BLaER1 treated with 17β-estradiol and CSF1 and Interleukin-3, amounts not matched to agents 10 nM and 100 nM (cell line): ENCODE measurements around the gene GNAI3.
A peak's percentile ranks its signal among the peaks of the same experiment; 100 is the strongest.
"Not testable (repeated sequence)": the region's sequence is repeated elsewhere in the genome, so short reads cannot be mapped to it uniquely, and the experiment has no call there.

Source experiments
- H3K27ac ChIP-seq, 11 experiments: shearing (Covaris generic); formaldehyde crosslinking; 2 replicates each; pipeline ENCODE4 v1.8.1; 2022
- H3K27me3 ChIP-seq, 11 experiments: shearing (Covaris generic); formaldehyde crosslinking; 2 replicates each; pipeline ENCODE4 v1.8.1; 2022
- H3K36me3 ChIP-seq, 11 experiments: shearing (Covaris generic); formaldehyde crosslinking; 2 replicates each; pipeline ENCODE4 v1.8.1; 2022
- H3K4me1 ChIP-seq, 10 experiments: shearing (Covaris generic); formaldehyde crosslinking; 2 replicates each; pipeline ENCODE4 v1.8.1; 2022
- H3K4me2 ChIP-seq, 11 experiments: shearing (Covaris generic); formaldehyde crosslinking; 2 replicates each; pipeline ENCODE4 v1.8.1; 2022
- H3K4me3 ChIP-seq, 10 experiments: shearing (Covaris generic); formaldehyde crosslinking; 2 replicates each; pipeline ENCODE4 v1.8.1; 2022
- H3K9ac ChIP-seq, 11 experiments: shearing (Covaris generic); formaldehyde crosslinking; 2 replicates each; pipeline ENCODE4 v1.8.1; 2022
- H3K9me3 ChIP-seq, 11 experiments: shearing (Covaris generic); formaldehyde crosslinking; replicated peaks in 1 of 11; 2 replicates each; pipeline ENCODE4 v1.8.1; 2022
- H4K20me1 ChIP-seq, 11 experiments: shearing (Covaris generic); formaldehyde crosslinking; 2 replicates each; pipeline ENCODE4 v1.8.1; 2022
- Cebpa-rat ChIP-seq, 11 experiments: shearing (Covaris generic); IDR thresholded peaks; 2 replicates each; pipeline ENCODE4 v1.8.1; 2022

The GNAI3 gene

GRCh38 chr1:109657395-109657794 lies 109.0 kb downstream of the GNAI3 start:
- Histone ChIP-seq H3K9me3 (no peaks in the 10 kb centered on the region), H3K4me1 (peaks cover 50 to 74% (median 65%) of the 10 kb centered on the region in 10 experiments), H3K36me3 (peaks cover 0 to 15% (median 0%) of the 10 kb centered on the region in 11 experiments; a peak in 3 of 22 replicates), H3K9ac (no peak overlapping the region), H3K4me2 (peak overlapping the region in 10 of 11 experiments; percentile 80 to 98 (median 94); a peak in 18 of 22 replicates), H3K4me3 (peak overlapping the region in 1 of 10 experiments; percentile 81; a peak in 1 of 20 replicates), H4K20me1 (peaks cover 0 to 5% (median 0%) of the 10 kb centered on the region in 11 experiments; a peak in 1 of 22 replicates), H3K27me3 (no peaks in the 10 kb centered on the region), H3K27ac (no peak overlapping the region)
- no peak for TF ChIP-seq Cebpa-rat (IDR thresholded peaks at IDR 0.05)

GRCh38 chr1:109657970-109658369 lies 109.6 kb downstream of the GNAI3 start:
- H4K20me1 ChIP-seq: peaks cover 0 to 5% (median 0%) of the 10 kb centered on the region in 11 experiments; a peak in 1 of 22 replicates
- TF ChIP-seq Cebpa-rat (IDR thresholded peaks at IDR 0.05): no peak
- peak overlapping the region in 4 of 11 experiments; percentile 21 to 61 (median 40); a peak in 4 of 22 replicates for H3K27ac ChIP-seq
- no peaks in the 10 kb centered on the region for H3K9me3 ChIP-seq
- no peaks in the 10 kb centered on the region for H3K27me3 ChIP-seq
- peaks cover 0 to 16% (median 0%) of the 10 kb centered on the region in 11 experiments; a peak in 3 of 22 replicates for H3K36me3 ChIP-seq
- H3K4me2 ChIP-seq: peak overlapping the region in 9 of 11 experiments; percentile 71 to 97 (median 93); a peak in 19 of 22 replicates
- H3K4me1 ChIP-seq: peaks cover 50 to 74% (median 65%) of the 10 kb centered on the region in 10 experiments
- H3K9ac ChIP-seq: no peak overlapping the region
- no peak overlapping the region for H3K4me3 ChIP-seq

- Histone ChIP-seq H3K4me2 (peak overlapping the region in 10 of 11 experiments; percentile 6 to 97 (median 86); a peak in 19 of 22 replicates), H3K4me3 (no peak overlapping the region), H3K27ac (peak overlapping the region in 7 of 11 experiments; percentile 9 to 61 (median 31); a peak in 8 of 22 replicates), H3K9ac (peak overlapping the region in 1 of 11 experiments; percentile 33; a peak in 1 of 22 replicates), H4K20me1 (peaks cover 0 to 5% (median 0%) of the 10 kb centered on the region in 11 experiments; a peak in 1 of 22 replicates), H3K9me3 (no peaks in the 10 kb centered on the region), H3K27me3 (no peaks in the 10 kb centered on the region), H3K36me3 (peaks cover 0 to 16% (median 0%) of the 10 kb centered on the region in 11 experiments; a peak in 3 of 22 replicates), H3K4me1 (peaks cover 50 to 78% (median 68%) of the 10 kb centered on the region in 10 experiments)
- TF ChIP-seq Cebpa-rat (IDR thresholded peaks at IDR 0.05): no peak
Measured at GRCh38 chr1:109658533-109659042, 110.2 kb downstream of the GNAI3 start.

GRCh38 chr1:109659145-109659544 lies 110.7 kb downstream of the GNAI3 start:
- H3K9me3 ChIP-seq: no peaks in the 10 kb centered on the region
- peak overlapping the region; percentile 60 to 97 (median 83) for H3K4me2 ChIP-seq
- H3K27me3 ChIP-seq: no peaks in the 10 kb centered on the region
- no peak for TF ChIP-seq Cebpa-rat (IDR thresholded peaks at IDR 0.05)
- H3K4me3 ChIP-seq: no peak overlapping the region
- peak overlapping the region in 7 of 11 experiments; percentile 29 to 63 (median 53); a peak in 13 of 22 replicates for H3K27ac ChIP-seq
- peaks cover 50 to 82% (median 70%) of the 10 kb centered on the region in 10 experiments for H3K4me1 ChIP-seq
- peaks cover 0 to 16% (median 0%) of the 10 kb centered on the region in 11 experiments; a peak in 3 of 22 replicates for H3K36me3 ChIP-seq
- peaks cover 0 to 5% (median 0%) of the 10 kb centered on the region in 11 experiments; a peak in 1 of 22 replicates for H4K20me1 ChIP-seq
- peak overlapping the region in 7 of 11 experiments; percentile 2 to 50 (median 37); a peak in 7 of 22 replicates for H3K9ac ChIP-seq

- Histone ChIP-seq H3K27ac (peak overlapping the region in 7 of 11 experiments; percentile 29 to 63 (median 53); a peak in 11 of 22 replicates), H4K20me1 (peaks cover 0 to 5% (median 0%) of the 10 kb centered on the region in 11 experiments; a peak in 1 of 22 replicates), H3K4me1 (peaks cover 41 to 73% (median 66%) of the 10 kb centered on the region in 10 experiments), H3K27me3 (no peaks in the 10 kb centered on the region), H3K4me2 (peak overlapping the region; percentile 60 to 97 (median 83)), H3K9ac (peak overlapping the region in 5 of 11 experiments; percentile 22 to 50 (median 40); a peak in 6 of 22 replicates), H3K36me3 (peaks cover 0 to 16% (median 0%) of the 10 kb centered on the region in 11 experiments; a peak in 3 of 22 replicates), H3K4me3 (peak overlapping the region in 2 of 10 experiments; percentile 0 to 39; a peak in 3 of 20 replicates), H3K9me3 (no peaks in the 10 kb centered on the region)
- TF ChIP-seq Cebpa-rat (IDR thresholded peaks at IDR 0.05): peak in 2 of 11 experiments; percentile 5 to 19; a peak in 1 of 22 replicates
Measured at GRCh38 chr1:109659997-109660690, 111.7 kb downstream of the GNAI3 start.

- H3K9me3 ChIP-seq, H3K27me3 ChIP-seq, H4K20me1 ChIP-seq, H3K9ac ChIP-seq: not testable (repeated sequence)
- H3K27ac ChIP-seq: peak overlapping the region in 5 of 11 experiments; percentile 34 to 63 (median 53); a peak in 6 of 22 replicates
- H3K36me3 ChIP-seq: peaks cover 0 to 16% (median 0%) of the 10 kb centered on the region in 11 experiments; a peak in 3 of 22 replicates
- H3K4me2 ChIP-seq: peak overlapping the region; percentile 60 to 97 (median 83)
- H3K4me1 ChIP-seq: peaks cover 36 to 68% (median 61%) of the 10 kb centered on the region in 10 experiments
- peak overlapping the region in 1 of 10 experiments; percentile 39; a peak in 2 of 20 replicates for H3K4me3 ChIP-seq
Measured at GRCh38 chr1:109660691-109661026, 112.2 kb downstream of the GNAI3 start.

GRCh38 chr1:109661391-109661790 lies 113.0 kb downstream of the GNAI3 start:
- peaks cover 0 to 16% (median 0%) of the 10 kb centered on the region in 11 experiments; a peak in 3 of 22 replicates for H3K36me3 ChIP-seq
- 0 out of 22 replicates have a peak overlapping the region, but pooled peaks of 1 of the 11 experiments have one; percentile 5 for H3K27ac ChIP-seq
- H3K9ac ChIP-seq: no peak overlapping the region
- peaks cover 35 to 67% (median 61%) of the 10 kb centered on the region in 10 experiments for H3K4me1 ChIP-seq
- peak overlapping the region in 7 of 11 experiments; percentile 7 to 97 (median 81); a peak in 10 of 22 replicates for H3K4me2 ChIP-seq
- peaks cover 0 to 5% (median 0%) of the 10 kb centered on the region in 11 experiments; a peak in 1 of 22 replicates for H4K20me1 ChIP-seq
- no peaks in the 10 kb centered on the region for H3K27me3 ChIP-seq
- H3K4me3 ChIP-seq: no peak overlapping the region
- no peaks in the 10 kb centered on the region for H3K9me3 ChIP-seq
- no peak for TF ChIP-seq Cebpa-rat (IDR thresholded peaks at IDR 0.05)

GRCh38 chr1:109664671-109665070 lies 116.3 kb downstream of the GNAI3 start:
- Histone ChIP-seq H3K4me1 (peaks cover 23 to 47% (median 36%) of the 10 kb centered on the region in 10 experiments), H3K9me3 (no peaks in the 10 kb centered on the region), H3K27me3 (no peaks in the 10 kb centered on the region), H3K9ac (no peak overlapping the region), H3K4me3 (no peak overlapping the region), H3K4me2 (peak overlapping the region in 1 of 11 experiments; percentile 16; a peak in 1 of 22 replicates), H3K36me3 (peaks cover 0 to 11% (median 0%) of the 10 kb centered on the region in 11 experiments; a peak in 3 of 22 replicates), H4K20me1 (0 out of 22 replicates have a peak, but pooled peaks cover 0 to 5% (median 0%) of the 10 kb centered on the region in 11 experiments), H3K27ac (no peak overlapping the region)
- TF ChIP-seq Cebpa-rat (IDR thresholded peaks at IDR 0.05): no peak
